ENCODE results near the gene SLC10A6. TPM values are rescaled to one million over a fixed set of nuclear protein-coding genes. Genes with fewer than 3 reads are reported as not detected.

The SLC10A6 gene
- total RNA-seq, 1 experiment from 2014 or later: not detected

GRCh38 chr4:86819561-86819960 is 29.6 kb downstream of the SLC10A6 start:
- in situ Hi-C loops (cut with HindIII; ENCODE audit: low pct_unique_long_range_greater_than_20kb, low sequenced_read_pairs): no loop called here
- no peak for DNase-seq (ENCODE audit: low read depth, low spot score)

- peak; percentile 28 for DNase-seq (ENCODE audit: low read depth, low spot score)
- in situ Hi-C loops (cut with HindIII; ENCODE audit: low pct_unique_long_range_greater_than_20kb, low sequenced_read_pairs): no loop called here
These were observed 30.3 kb downstream of the SLC10A6 start for GRCh38 chr4:86818841-86819240.

- in situ Hi-C loops (cut with HindIII; ENCODE audit: low pct_unique_long_range_greater_than_20kb, low sequenced_read_pairs): no loop called here
- peak; percentile 14 for DNase-seq (ENCODE audit: low read depth, low spot score)
These were observed 31.0 kb downstream of the SLC10A6 start for GRCh38 chr4:86818211-86818610.

GRCh38 chr4:86816501-86817273 is 32.5 kb downstream of the SLC10A6 start:
- no peak for DNase-seq (ENCODE audit: low read depth, low spot score)
- in situ Hi-C loops (cut with HindIII; ENCODE audit: low pct_unique_long_range_greater_than_20kb, low sequenced_read_pairs): no loop called here

- in situ Hi-C loops (cut with HindIII; ENCODE audit: low pct_unique_long_range_greater_than_20kb, low sequenced_read_pairs): no loop called here
- no peak for DNase-seq (ENCODE audit: low read depth, low spot score)
These were observed 33.5 kb downstream of the SLC10A6 start for GRCh38 chr4:86815653-86816052.

GRCh38 chr4:86810847-86811246 is 38.3 kb downstream of the SLC10A6 start:
- in situ Hi-C loops (cut with HindIII; ENCODE audit: low pct_unique_long_range_greater_than_20kb, low sequenced_read_pairs): no loop called here
- DNase-seq (ENCODE audit: low read depth, low spot score): no peak

- in situ Hi-C loops (cut with HindIII; ENCODE audit: low pct_unique_long_range_greater_than_20kb, low sequenced_read_pairs): no loop called here
- no peak for DNase-seq (ENCODE audit: low read depth, low spot score)
These were observed 39.4 kb downstream of the SLC10A6 start for GRCh38 chr4:86809809-86810208.

GRCh38 chr4:86791126-86791525 is 58.1 kb downstream of the SLC10A6 start:
- DNase-seq (ENCODE audit: low read depth, low spot score): no peak
- in situ Hi-C loops (cut with HindIII; ENCODE audit: low pct_unique_long_range_greater_than_20kb, low sequenced_read_pairs): no loop called here

GRCh38 chr4:86788826-86789225 is 60.4 kb downstream of the SLC10A6 start:
- in situ Hi-C loops (cut with HindIII; ENCODE audit: low pct_unique_long_range_greater_than_20kb, low sequenced_read_pairs): no loop called here
- DNase-seq (ENCODE audit: low read depth, low spot score): no peak

GRCh38 chr4:86778175-86778574 is 71.0 kb downstream of the SLC10A6 start:
- DNase-seq (ENCODE audit: low read depth, low spot score): no peak
- in situ Hi-C loops (cut with HindIII; ENCODE audit: low pct_unique_long_range_greater_than_20kb, low sequenced_read_pairs): no loop called here

- DNase-seq (ENCODE audit: low read depth, low spot score): no peak
- in situ Hi-C loops (cut with HindIII; ENCODE audit: low pct_unique_long_range_greater_than_20kb, low sequenced_read_pairs): no loop called here
These were observed 74.1 kb downstream of the SLC10A6 start for GRCh38 chr4:86775061-86775460.

Other genes with a start within 250 kb of the SLC10A6 start
- 1.2 TPM in 2 replicates for gene C4orf36, start 43.0 kb upstream of the SLC10A6 start, total RNA-seq (2014; rRNA removed; shearing (Covaris generic))
- gene AFF1, start 85.6 kb upstream of the SLC10A6 start, total RNA-seq (2014; rRNA removed; shearing (Covaris generic)): 10.2 and 10.9 TPM in 2 replicates

Data from SK-MEL-5 (cell line).